Measurements from ENCODE around the gene APBB2. TPM values are rescaled to one million over a fixed set of nuclear protein-coding genes. Genes with fewer than 3 reads are reported as not detected.

APBB2 gene
- total RNA-seq, 2 experiments from 2014 or later, result 0.22 TPM; not detected in 1

- CTCF ChIA-PET, result interaction anchor here (0.7 kb wide), 1 partner anchor 12 kb away, joined by 3 read pairs; no protein-coding TSS in a partner anchor
- POLR2A ChIA-PET, result no interaction called here
- no peak overlapping the region for H3K27ac ChIP-seq (ENCODE audit: low read depth in 1 of 2, low read length in 2 of 2)
- ATAC-seq (ENCODE audit: poor library complexity), result no peak
- Mint-ChIP-seq H3K27me3 (no peaks in the 10 kb centered on the region), H3K4me1 (ENCODE audit: low read depth) (no peaks in the 10 kb centered on the region), H3K4me3 (no peak overlapping the region), H3K36me3 (ENCODE audit: low read depth) (no peaks in the 10 kb centered on the region), H3K27ac (no peak overlapping the region), H3K9me3 (no peaks in the 10 kb centered on the region)
- no peaks in the 10 kb centered on the region for H3K36me3 ChIP-seq (ENCODE audit: insufficient read depth, low read length)
- intact Hi-C loops (cut with DNase I, micrococcal nuclease), result no loop called here
- TF ChIP-seq CTCF (IDR thresholded peaks at IDR 0.05), result no peak
- H3K4me3 ChIP-seq (ENCODE audit: low read length), result no peak overlapping the region
- peak in 1 of 14 experiments; percentile 12 for DNase-seq
- peaks cover 0 to 3% of the 10 kb centered on the region in 2 experiments for H3K9me3 ChIP-seq (ENCODE audit: control insufficient read depth in 1 of 2, insufficient read depth in 1 of 2, low read length in 2 of 2)
- H3K4me1 ChIP-seq (ENCODE audit: insufficient read depth, low read length), result no peaks in the 10 kb centered on the region
- no peaks in the 10 kb centered on the region for H3K27me3 ChIP-seq (ENCODE audit: control insufficient read depth in 1 of 2, insufficient read depth in 2 of 2, low read length in 2 of 2)
Observed at GRCh38 chr4:40829586-40829985, 384.8 kb downstream of the APBB2 start.

DNA sequence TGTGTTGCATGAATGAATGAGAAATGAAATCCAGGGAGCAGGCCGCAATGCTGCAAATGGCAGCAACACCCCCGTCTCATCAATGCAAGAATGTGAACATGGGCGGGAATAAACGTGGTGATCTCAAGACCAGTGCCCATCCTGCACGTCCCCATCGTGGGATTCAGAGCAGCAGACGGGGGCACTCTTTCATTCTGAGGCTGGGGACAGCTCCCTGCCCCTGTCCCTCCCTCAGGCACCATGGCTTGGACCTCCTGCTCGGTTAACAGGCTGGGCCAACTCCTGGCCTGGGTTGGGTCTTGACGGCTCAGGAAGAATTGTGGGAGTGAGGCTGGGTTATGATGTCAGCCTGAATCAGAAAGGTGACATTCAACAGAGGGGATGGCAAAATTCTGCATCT lies 385.7 kb downstream of the APBB2 start:
- Mint-ChIP-seq H3K36me3 (ENCODE audit: low read depth) (no peaks in the 10 kb centered on the region), H3K9me3 (no peaks in the 10 kb centered on the region), H3K4me3 (no peak overlapping the region), H3K27me3 (no peaks in the 10 kb centered on the region), H3K4me1 (ENCODE audit: low read depth) (no peaks in the 10 kb centered on the region), H3K27ac (no peak overlapping the region)
- Histone ChIP-seq H3K9me3 (ENCODE audit: control insufficient read depth in 1 of 2, insufficient read depth in 1 of 2, low read length in 2 of 2) (peaks cover 0 to 3% of the 10 kb centered on the region in 2 experiments), H3K36me3 (ENCODE audit: insufficient read depth, low read length) (no peaks in the 10 kb centered on the region), H3K4me1 (ENCODE audit: insufficient read depth, low read length) (no peaks in the 10 kb centered on the region), H3K27ac (ENCODE audit: low read depth in 1 of 2, low read length in 2 of 2) (no peak overlapping the region), H3K4me3 (ENCODE audit: low read length) (no peak overlapping the region), H3K27me3 (ENCODE audit: control insufficient read depth in 1 of 2, insufficient read depth in 2 of 2, low read length in 2 of 2) (no peaks in the 10 kb centered on the region)
- TF ChIP-seq CTCF (IDR thresholded peaks at IDR 0.05), result no peak
- ChIA-PET CTCF (no interaction called here), POLR2A (no interaction called here)
- intact Hi-C loops (cut with DNase I, micrococcal nuclease), result no loop called here
- ATAC-seq (ENCODE audit: poor library complexity) (no peak), DNase-seq (no peak)

- H3K9me3 ChIP-seq (ENCODE audit: control insufficient read depth in 1 of 2, insufficient read depth in 1 of 2, low read length in 2 of 2), result peaks cover 0 to 3% of the 10 kb centered on the region in 2 experiments
- H3K4me3 Mint-ChIP-seq, result no peak overlapping the region
- intact Hi-C loops (cut with DNase I, micrococcal nuclease), result no loop called here
- no peaks in the 10 kb centered on the region for H3K9me3 Mint-ChIP-seq
- TF ChIP-seq CTCF (IDR thresholded peaks at IDR 0.05), result no peak
- no peaks in the 10 kb centered on the region for H3K36me3 Mint-ChIP-seq (ENCODE audit: low read depth)
- H3K27me3 Mint-ChIP-seq, result no peaks in the 10 kb centered on the region
- ATAC-seq (ENCODE audit: poor library complexity) (no peak), DNase-seq (no peak)
- no peak overlapping the region for H3K4me3 ChIP-seq (ENCODE audit: low read length)
- H3K4me1 Mint-ChIP-seq (ENCODE audit: low read depth), result no peaks in the 10 kb centered on the region
- H3K4me1 ChIP-seq (ENCODE audit: insufficient read depth, low read length), result no peaks in the 10 kb centered on the region
- H3K27ac ChIP-seq (ENCODE audit: low read depth in 1 of 2, low read length in 2 of 2), result no peak overlapping the region
- ChIA-PET CTCF (no interaction called here), POLR2A (no interaction called here)
- H3K27ac Mint-ChIP-seq, result no peak overlapping the region
- no peaks in the 10 kb centered on the region for H3K27me3 ChIP-seq (ENCODE audit: control insufficient read depth in 1 of 2, insufficient read depth in 2 of 2, low read length in 2 of 2)
- H3K36me3 ChIP-seq (ENCODE audit: insufficient read depth, low read length), result no peaks in the 10 kb centered on the region
Observed at GRCh38 chr4:40827758-40828157, 386.6 kb downstream of the APBB2 start.
